GM18868 (cell line): Measurements from ENCODE around the gene S100A1.
"Not testable (repeated sequence)": the region's sequence is repeated elsewhere in the genome, so short reads cannot be mapped to it uniquely, and the experiment has no call there.

Source experiments
- ATAC-seq: cut with Tn5 transposase; IDR thresholded peaks from one replicate; pipeline ENCODE4 v1.9.1; 2021; ENCODE audit warnings: mild to moderate bottlenecking, moderate library complexity; ENCODE audit not compliant: unreplicated experiment

S100A1 gene

DNA sequence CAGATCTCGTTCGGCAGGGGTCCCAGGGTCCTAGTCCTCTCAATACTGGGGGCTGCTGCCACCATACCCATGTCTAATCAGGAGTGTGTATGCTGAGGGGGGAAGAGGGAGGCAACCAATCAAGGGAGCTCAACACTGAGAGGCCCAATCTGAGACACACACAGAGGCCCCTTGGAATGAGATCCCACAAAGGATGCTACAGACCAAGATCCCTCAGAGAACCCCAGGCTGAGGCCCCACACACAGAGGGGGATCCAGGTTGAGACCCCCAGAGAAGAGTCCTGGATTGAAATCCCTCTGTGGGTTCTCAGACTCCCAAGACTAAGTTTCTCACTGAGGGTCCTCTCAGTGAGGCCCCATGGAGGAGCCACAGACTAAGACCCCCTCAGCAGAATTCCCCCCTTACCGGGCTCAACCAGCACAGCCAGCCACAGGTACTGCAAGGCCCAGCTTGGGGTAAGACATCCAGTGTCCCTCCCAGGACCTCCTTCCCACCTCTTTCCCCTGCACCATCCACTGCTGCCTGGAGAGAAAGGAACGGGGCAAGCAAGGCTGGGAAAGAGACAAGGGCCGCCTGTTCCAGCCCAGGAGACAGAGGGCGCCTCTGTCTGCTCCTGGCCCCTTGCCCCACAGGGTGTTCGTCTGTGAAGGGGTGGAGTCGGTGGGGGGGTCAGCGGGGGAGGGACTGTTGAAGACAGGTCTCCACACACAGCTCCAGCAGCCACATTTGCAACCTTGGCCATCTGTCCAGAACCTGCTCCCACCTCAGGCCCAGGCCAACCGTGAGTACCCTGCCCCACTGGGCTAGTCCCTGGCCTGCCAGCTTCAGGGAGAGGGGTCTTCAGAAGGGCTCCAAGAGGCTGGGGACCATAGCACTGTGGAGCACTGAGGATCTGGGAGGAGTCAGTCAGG lies at the start of gene S100A1:
S100A1 (plus strand) TSS at position 720 of the 912 bp plus-strand sequence. CDS start 2,088 bp downstream, outside the sequence.
- ATAC-seq, result no peak

DNA sequence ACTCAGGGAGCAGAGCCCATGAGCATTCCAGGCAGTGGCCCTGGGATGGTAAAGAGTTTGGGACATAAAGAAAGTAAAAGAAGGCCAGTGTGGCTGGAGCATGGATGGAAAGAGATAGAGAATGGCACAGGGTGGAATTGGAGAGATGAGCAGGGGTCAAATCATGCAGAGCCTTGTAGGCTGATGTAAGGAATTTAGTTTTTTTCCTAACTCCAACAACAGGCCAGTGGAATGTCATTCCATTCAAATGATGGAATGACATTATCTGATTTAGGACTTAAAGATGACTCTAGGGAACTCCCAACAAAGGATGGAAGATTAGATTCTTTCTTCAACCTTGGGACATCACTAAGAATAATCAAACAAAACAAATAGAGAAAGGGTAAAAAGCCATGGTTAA lies 49.7 kb upstream of the S100A1 start:
- no peak for ATAC-seq

DNA sequence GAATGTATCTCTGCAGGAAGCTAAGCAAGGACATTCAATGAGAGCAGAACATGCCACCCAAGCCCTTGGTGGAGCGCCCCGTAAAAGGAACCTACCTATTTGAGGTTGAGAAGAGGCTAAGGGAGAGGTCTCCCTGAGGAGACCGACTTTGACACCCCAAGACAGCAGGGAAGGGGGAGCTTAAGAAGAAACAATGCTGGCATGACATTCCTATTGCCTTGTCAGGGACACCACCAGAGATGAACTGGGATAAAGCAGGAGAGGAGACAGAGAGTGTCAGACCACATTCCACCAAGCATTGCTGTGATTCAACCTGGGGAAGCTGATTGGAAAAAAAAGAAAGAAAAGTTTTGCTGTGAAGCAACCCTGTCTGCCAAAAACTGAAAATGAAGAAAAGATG lies 49.3 kb upstream of the S100A1 start:
- no peak for ATAC-seq

DNA sequence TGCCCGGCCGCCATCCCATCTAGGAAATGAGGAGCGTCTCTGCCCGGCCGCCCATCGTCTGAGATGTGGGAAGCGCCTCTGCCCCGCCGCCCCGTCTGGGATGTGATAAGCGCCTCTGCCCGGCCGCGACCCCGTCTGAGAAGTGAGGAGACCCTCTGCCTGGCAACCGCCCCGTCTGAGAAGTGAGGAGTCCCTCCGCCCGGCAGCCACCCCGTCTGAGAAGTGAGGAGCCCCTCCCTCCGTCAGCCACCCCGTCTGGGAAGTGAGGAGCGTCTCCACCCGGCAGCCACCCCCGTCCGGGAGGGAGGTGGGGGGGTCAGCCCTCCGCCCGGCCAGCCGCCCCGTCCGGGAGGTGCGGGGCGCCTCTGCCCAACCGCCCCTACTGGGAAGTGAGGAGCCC lies 45.4 kb upstream of the S100A1 start:
- not testable (repeated sequence) for ATAC-seq

DNA sequence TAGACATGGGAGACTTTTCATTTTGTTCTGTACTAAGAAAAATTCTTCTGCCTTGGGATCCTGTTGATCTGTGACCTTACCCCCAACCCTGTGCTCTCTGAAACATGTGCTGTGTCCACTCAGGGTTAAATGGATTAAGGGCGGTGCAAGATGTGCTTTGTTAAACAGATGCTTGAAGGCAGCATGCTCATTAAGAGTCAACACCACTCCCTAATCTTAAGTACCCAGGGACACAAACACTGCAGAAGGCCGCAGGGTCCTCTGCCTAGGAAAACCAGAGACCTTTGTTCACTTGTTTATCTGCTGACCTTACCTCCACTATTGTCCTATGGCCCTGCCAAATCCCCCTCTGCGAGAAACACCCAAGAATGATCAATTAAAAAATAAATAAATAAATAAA lies 44.7 kb upstream of the S100A1 start:
- not testable (repeated sequence) for ATAC-seq

DNA sequence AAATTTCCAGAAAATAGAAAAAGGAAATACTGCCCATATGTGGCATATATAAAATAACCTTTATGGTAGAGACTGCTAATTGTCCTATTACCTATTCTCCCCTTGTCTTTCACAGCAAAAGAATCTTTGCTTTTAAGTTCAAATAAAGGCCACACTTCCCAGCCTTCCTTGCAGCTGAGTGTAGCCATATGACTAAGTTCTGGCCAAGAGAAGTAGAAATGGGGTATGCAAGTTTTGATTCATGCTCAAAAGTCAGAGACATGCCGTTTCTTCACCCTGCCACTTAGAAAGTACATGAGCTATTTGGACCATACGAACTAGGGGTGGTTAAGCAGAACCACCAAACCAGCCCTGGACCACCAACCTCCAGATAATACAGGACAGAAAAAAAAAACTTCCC lies 44.3 kb upstream of the S100A1 start:
- ATAC-seq, result no peak

DNA sequence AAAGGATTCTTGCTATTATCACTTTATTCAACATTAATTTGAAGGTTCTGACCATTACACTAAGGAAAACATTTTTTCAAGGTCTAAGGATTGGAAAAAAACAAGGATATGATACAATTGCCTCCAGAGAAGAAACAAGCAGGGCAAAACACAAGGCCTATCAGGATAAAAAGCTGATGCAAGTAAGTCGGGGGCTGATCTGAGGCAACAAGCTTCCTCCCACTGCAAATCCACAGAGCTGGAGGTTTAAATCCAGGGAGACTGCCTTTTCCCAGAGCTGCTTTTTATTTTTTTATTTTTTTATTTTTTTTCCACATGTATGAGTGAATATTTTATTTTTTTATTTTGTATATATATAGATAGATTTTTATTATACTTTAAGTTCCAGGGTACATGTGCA lies 43.2 kb upstream of the S100A1 start:
- ATAC-seq, result no peak

DNA sequence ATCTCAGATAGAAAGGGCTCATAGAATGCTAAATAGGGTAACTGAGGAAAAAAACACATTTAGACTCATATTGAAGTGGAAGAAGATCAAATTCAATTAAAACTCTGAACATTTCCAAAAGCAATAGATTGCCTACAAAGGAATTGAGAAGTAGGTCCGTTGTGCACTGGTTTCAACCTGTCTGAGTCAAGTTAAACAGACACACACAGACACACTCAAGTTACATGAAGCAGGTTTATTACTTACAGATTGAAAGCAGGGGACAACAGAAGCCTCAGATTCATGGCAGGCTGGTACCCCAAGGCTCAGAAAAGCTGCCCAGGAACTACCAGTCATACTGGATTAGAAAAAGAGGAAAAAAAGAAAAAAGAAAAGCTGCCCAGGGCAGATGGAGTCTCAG lies 41.9 kb upstream of the S100A1 start:
- no peak for ATAC-seq

DNA sequence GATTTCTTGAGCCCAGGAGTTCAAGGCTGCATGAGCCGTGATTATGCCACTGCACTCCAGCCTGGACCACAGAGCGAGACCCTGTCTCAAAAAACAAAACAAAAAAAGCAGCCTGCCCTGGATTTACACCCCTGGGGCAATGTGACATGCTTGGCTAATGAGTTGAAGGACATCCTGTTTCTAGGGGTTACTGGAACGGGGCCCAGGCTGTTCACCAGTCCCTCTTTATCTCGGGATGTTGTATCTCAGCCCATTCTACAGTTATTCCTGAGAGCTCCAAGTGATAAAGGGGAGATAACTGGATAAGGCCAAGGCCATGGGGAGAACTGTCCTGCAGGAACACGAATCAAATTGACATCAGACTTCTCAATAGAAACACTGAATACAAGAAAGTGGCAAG lies 40.9 kb upstream of the S100A1 start:
- no peak for ATAC-seq

DNA sequence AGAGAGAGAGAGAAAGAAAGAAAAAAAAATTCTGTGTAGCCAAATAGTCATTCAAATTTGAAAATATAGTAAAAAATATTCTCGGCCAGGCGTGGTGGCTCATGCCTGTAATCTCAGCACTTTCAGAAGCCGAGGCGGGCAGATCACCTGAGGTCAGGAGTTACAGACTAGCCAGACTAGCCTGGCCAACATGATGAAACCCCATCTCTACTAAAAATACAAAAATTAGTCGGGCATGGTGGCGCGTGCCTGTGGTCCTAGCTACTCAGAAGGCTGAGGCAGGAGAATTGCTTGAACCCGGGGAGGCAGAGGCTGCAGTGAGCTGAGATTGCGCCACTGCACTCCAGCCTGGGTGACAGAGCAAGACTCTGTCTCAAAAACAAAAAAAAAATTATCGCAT lies 40.2 kb upstream of the S100A1 start:
- ATAC-seq, result not testable (repeated sequence)

DNA sequence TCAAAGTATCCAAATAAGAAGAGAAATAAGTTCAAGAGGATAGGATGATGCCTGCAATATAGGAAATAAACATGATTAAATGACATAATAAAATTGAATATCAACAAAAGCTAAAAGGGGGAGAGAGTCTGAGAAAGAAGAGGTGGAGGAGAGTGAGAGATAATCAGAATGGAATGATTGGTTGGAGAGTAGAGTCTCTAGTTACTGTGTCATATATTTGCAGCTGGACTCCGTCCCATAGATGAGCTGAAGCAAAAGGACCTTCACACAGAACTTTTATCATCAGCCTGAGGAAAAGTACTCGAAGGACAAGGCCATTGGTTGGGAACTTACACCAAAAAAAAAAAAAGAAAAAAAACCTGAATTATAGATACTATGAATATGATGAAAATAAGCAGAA lies 39.8 kb upstream of the S100A1 start:
- no peak for ATAC-seq

DNA sequence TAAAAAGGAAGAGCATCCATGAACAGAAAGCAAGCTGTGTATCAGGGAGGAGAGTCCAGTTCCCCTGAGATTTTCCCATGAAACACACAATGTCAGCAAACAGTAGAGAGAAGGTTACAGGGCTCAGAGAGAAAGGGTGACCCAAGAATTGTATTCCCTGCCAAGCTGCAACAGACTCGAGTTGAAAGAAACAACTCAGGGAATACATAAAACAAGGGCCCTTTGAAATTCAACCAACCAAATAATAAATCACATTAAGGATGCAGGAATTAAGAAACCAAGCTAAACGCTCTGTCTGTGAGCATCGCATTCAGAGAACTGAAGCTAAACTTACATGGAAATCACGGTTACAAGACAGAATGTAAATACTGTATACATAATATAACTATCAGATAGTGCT lies 35.5 kb upstream of the S100A1 start:
- ATAC-seq, result no peak

DNA sequence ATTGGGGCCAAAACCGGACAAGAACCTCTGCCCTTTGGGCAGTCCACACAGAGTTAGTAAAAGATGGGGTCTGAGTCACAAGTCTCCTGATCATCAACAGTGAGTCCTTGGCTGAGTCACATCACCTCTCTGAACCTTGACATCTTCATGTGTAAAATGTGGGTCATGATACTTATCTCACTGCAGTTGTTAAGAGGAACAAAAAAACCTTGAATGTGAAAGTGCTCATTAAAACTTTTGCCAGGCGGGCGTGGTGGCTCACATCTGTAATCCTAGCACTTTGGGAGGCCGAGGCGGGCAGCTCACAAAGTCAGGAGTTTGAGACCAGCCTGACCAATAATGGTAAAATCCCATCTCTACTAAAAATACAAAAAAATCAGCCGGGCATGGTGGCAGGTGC lies 31.0 kb upstream of the S100A1 start:
- no peak for ATAC-seq

DNA sequence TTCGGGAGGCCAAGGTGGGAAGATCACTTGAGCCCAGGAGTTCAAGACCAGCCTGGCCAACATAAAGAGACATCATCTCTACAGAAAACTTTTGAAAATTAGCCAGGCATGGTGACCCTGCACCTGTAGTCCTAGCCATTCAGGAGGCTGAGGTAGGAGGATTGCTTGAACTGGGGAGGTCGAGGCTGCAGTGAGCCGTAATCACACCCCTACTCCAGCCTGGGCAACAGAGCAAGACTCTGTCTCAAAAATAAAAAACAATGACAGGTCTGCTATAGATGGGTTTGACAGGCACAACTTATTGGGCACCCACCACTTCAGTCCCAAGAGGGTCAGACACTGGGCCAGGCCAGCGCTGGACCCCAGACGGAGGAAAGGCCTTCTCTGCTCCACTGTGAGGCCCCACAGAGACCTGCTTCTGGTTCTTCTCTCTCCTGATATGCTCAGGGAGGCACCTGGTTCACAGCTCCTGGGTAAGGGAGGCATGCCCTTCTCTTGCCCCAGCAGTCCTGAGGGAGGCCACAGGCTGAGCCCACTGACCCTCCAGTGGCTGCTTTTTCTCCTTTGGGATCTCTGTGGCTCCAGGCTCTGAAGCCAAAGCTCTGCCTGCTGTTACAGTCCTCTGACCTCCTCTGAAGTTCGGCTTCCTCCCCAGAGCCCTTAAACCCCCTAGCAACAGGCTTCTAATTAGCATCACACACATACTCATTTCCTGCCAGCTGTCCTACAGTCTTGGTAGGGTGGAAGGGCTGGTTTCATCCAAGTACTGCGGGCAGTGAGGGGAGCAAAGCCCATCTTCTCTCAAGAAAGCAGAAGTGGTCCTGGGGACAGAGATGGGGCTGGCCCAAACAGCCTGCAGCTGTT lies 29.7 kb upstream of the S100A1 start:
- peak; percentile 95 for ATAC-seq

DNA sequence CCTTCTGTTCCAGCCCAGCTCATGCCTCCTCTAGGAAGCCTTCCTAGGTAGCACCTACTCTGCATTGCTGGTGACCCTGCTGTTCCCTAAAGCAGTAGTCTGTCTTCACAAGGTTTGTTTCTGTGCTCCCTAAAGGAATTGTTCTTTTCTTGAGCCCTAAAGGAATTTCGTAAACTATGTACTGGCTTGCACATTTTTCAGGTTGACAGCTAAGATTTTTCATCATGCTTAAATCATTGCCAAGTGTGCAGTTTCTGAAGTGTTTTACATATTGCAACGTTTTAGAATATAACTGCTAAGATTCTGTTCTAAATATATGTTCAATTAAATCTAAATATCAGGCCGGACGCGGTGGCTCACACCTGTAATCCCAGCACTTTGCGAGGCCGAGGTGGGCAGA lies 28.4 kb upstream of the S100A1 start:
- ATAC-seq, result no peak

DNA sequence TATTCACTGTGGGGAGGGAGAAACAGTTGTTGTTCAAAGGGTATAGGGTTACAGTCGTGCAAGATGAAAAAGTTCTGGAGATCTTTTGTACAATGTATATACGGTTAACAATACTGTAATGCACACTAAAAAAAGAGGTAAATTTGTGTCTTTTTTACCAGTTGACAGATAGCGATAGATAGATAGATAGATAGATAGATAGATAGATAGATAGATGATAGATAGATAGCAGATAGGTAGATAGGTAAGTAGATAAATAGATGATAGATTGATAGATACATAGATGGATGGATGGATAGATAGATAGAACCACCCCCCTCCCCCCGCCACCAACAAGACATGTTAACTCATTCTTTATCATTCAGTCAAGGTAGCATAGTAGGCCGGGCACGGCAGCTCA lies 25.5 kb upstream of the S100A1 start:
- ATAC-seq, result no peak

DNA sequence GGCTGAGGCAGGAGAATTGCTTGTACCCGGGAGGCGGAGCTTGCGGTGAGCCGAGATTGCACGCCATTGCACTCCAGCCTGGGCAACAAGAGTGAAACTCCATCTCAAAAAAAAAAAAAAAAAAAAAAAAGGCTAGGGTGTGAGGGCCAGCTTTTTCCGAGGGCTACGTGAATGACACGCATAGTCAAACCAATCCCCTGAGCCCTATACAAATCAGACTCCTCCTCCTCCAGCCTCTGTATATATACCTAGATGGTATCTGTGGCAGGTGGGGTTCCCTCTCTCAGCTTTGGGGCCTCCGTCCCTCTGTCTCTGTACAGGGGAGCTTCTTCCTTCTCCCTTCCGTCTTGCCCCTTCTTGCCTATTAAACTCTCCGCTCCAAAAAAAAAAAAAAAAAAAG lies 22.0 kb upstream of the S100A1 start:
- ATAC-seq, result no peak

DNA sequence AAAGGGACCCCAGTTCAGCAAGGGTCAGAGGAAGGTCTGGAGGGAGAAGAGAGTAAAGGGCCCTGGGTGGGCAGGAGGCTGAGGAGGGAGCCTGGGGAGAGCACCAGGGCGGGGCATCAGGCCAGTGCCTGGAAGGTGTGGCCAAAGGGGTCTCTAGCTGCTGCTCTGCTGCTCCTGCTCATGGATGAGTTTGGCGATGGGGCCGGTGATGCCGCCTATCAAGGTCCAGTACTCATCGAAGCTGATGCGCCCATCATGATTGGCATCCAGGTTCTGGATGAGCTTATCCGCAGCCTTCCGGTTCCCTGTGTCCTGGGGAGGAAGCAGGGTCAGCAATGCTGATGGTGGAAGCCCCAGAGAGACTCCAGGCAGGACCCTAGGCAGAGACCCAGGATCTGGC lies 20.9 kb upstream of the S100A1 start:
- ATAC-seq, result no peak

DNA sequence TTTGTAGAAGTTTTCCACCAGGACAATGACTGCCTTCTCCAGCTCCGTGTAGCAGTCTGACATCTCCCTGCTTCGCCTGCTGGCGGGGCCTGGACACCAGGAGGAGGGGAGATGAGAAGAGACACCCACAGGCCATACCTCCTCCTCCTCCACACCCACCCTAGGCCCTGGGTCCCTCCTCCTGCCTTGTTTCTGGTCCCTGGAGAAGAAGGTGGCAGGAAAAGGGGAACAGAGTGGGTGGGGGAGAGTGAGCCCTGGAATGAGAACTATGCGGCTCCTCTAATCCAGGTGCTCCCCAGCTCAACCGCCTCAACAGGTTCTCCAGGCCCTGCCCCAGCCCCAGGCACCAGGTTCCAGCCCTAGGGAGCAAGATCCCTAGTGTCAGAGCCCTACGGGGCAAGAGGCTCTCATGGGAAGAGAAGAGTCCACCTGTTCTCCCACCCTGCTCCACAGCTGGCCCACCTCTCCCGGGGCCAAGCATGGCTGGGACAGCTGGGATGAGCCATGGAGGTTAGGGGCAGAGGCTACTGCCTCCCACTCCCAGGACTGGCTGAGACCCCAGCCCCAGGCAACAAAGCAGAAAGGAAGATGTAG lies 20.0 kb upstream of the S100A1 start:
- no peak for ATAC-seq

DNA sequence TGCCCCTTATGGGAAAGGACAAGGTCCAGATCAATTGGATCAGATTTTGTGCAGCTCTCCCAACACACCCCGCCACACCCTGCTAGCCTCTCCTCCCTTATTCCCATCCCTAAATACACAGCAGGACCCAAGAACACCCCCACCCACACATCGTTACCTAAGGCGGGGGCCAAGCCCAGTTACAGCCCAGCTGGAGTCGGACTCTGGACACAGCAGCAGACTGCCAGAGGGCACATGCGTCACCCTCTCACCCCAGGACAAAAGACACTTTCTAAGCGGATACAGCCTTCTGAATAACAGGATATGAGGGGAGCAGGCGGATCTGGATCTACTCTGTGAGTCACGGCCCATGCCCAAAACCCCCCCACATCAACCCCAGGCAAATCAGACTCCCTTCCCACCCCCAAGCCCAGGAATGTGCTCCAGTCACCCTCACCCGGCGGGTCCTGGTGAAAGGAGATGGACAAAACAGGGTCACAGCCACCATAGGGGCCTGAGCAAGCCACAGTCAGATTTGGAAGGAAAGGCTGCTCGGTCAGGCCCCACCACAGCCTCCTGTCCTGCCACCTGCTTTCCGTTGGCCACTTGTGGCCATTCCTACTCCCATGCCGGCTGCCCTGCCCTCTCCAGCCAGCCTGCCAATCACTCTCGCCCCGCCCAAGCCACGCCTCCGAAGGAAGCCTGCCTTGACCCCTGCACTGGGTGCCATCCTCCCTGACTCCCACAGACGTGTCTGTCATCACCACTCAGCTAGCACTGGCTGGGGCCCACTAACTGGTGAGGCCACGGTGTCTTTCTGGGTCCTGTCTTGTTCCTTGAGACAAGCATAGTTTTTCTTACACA lies 19.3 kb upstream of the S100A1 start:
- ATAC-seq, result no peak

DNA sequence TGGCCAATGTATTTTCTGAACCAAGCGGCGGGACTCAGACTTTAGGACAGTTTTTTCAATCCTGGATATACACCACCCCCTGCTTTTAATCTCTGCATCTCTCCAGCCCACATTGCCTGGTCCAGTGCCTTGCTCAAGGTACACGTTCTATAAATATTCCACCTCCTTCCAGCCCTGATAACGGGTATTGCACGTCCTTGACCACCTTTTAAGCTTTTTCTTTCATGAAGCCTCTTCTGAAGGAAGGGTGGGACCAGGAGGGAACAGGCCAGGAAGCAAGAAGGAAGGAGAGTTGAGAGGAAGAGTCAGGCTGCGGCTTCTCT lies 18.7 kb upstream of the S100A1 start:
- no peak for ATAC-seq
